ENCODE data around the gene TRIM71.

DNA sequence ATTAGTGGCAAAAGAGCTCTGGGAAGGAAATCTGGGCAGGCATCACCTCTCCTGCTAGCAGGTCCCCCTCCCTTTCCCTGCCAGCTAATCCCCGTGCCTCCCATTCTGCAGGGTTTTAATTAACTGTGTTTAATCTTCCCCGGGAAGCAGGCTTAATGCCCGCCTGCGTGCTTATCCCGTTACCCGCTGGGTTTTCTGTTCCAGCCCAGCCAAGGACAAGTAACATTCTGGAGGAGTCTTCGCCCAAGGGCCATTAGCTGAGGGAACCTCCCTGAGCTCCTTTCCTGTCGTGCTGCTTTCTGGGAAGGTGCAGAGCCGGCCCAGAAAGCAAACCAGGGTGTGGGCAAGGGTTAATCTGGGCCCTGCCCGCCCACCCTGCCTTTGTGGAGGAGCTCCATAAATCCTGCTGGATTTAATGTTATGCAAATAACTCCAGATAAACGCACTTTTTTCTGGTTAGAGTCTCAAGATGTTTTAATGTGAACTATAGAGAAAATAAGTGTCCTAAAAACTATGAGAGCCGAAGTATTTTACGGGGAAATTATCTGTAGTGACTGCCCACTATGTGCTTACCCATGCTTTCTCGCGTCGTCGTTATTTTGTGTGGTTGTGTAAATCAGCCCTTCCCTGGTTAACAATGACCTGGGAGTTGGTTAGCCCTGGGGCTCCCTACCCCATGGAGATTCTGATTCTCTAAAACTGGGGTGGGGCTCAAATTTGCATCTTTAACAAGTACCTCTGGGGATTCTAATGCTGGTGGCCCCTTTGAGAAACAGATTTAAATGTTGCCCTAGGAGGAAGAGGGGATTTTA is 25.9 kb downstream of the TRIM71 start:
- TF ChIP-seq POLR2AphosphoS5 (IDR thresholded peaks at IDR 0.05; ENCODE audit: low read depth, low read length) (no peak), SIN3A (IDR thresholded peaks at IDR 0.05; ENCODE audit: borderline replicate concordance, insufficient read depth, low read length) (no peak), TAF1 (IDR thresholded peaks at IDR 0.05; ENCODE audit: borderline replicate concordance, insufficient read depth, low read length) (no peak)
- TF ChIP-seq, protein P1, sequence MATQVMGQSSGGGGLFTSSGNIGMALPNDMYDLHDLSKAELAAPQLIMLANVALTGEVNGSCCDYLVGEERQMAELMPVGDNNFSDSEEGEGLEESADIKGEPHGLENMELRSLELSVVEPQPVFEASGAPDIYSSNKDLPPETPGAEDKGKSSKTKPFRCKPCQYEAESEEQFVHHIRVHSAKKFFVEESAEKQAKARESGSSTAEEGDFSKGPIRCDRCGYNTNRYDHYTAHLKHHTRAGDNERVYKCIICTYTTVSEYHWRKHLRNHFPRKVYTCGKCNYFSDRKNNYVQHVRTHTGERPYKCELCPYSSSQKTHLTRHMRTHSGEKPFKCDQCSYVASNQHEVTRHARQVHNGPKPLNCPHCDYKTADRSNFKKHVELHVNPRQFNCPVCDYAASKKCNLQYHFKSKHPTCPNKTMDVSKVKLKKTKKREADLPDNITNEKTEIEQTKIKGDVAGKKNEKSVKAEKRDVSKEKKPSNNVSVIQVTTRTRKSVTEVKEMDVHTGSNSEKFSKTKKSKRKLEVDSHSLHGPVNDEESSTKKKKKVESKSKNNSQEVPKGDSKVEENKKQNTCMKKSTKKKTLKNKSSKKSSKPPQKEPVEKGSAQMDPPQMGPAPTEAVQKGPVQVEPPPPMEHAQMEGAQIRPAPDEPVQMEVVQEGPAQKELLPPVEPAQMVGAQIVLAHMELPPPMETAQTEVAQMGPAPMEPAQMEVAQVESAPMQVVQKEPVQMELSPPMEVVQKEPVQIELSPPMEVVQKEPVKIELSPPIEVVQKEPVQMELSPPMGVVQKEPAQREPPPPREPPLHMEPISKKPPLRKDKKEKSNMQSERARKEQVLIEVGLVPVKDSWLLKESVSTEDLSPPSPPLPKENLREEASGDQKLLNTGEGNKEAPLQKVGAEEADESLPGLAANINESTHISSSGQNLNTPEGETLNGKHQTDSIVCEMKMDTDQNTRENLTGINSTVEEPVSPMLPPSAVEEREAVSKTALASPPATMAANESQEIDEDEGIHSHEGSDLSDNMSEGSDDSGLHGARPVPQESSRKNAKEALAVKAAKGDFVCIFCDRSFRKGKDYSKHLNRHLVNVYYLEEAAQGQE (IDR thresholded peaks at IDR 0.05; ENCODE audit: insufficient read depth in 1 of 2, low read depth in 2 of 2, low read length in 2 of 2), result no peak

Measured in PFSK-1 (cell line).